Kidney epithelial cell (primary cell): ENCODE data around the gene LRFN4. TPM values are rescaled to one million over a fixed set of nuclear protein-coding genes. Genes with fewer than 3 reads are reported as not detected.

Experiments used
- DNase-seq: peaks from one replicate; pipeline ENCODE4 v3.0.0-alpha.2; 2010; ENCODE audit warnings: low read depth
- H3K27me3 ChIP-seq: 2 replicates; pipeline ENCODE4 v1.6.0; 2011; ENCODE audit warnings: low read length; ENCODE audit not compliant: control insufficient read depth, insufficient read depth
- H3K36me3 ChIP-seq: 2 replicates; pipeline ENCODE4 v1.5.1; 2011; ENCODE audit warnings: low read length; ENCODE audit not compliant: control insufficient read depth, insufficient read depth
- H3K4me3 ChIP-seq: 2 replicates; pipeline ENCODE4 v1.5.1; 2011; ENCODE audit warnings: low read depth, mild to moderate bottlenecking, control low read depth, low read length
- CTCF ChIP-seq: IDR thresholded peaks from 2 replicates; pipeline ENCODE4 v1.5.1; 2011; ENCODE audit warnings: mild to moderate bottlenecking, moderate library complexity, low read length, control low read depth, inconsistent platforms; ENCODE audit not compliant: insufficient read depth, poor library complexity, severe bottlenecking
- total RNA-seq: library from RNA; depleted of rRNA; stranded (reverse); fragments of >200 nt; gene quantifications from 2 replicates; pipeline ENCODE4 v1.2.3, GENCODE V29; 2015

The LRFN4 gene
- total RNA-seq, 1 donor from 2014 or later, result 53.5 TPM

GRCh38 chr11:66869567-66869870 lies 12.7 kb downstream of the LRFN4 start:
- no peak for DNase-seq
- Histone ChIP-seq H3K4me3 (no peak overlapping the region), H3K27me3 (no peaks in the 10 kb centered on the region), H3K36me3 (no peaks in the 10 kb centered on the region)
- no peak for TF ChIP-seq CTCF

GRCh38 chr11:66870131-66870530 lies 13.3 kb downstream of the LRFN4 start:
- no peak for TF ChIP-seq CTCF
- DNase-seq, result no peak
- H3K27me3 ChIP-seq, result no peaks in the 10 kb centered on the region
- no peak overlapping the region for H3K4me3 ChIP-seq
- H3K36me3 ChIP-seq, result no peaks in the 10 kb centered on the region

GRCh38 chr11:66870616-66871520 lies 14.0 kb downstream of the LRFN4 start:
- peaks cover 3% of the 10 kb centered on the region for H3K27me3 ChIP-seq
- no peak for TF ChIP-seq CTCF
- H3K36me3 ChIP-seq, result no peaks in the 10 kb centered on the region
- no peak overlapping the region for H3K4me3 ChIP-seq
- no peak for DNase-seq

- DNase-seq, result no peak
- Histone ChIP-seq H3K27me3 (peaks cover 6% of the 10 kb centered on the region), H3K4me3 (no peak overlapping the region), H3K36me3 (no peaks in the 10 kb centered on the region)
- no peak for TF ChIP-seq CTCF
Observed at GRCh38 chr11:66871521-66871901, 14.6 kb downstream of the LRFN4 start.

DNA sequence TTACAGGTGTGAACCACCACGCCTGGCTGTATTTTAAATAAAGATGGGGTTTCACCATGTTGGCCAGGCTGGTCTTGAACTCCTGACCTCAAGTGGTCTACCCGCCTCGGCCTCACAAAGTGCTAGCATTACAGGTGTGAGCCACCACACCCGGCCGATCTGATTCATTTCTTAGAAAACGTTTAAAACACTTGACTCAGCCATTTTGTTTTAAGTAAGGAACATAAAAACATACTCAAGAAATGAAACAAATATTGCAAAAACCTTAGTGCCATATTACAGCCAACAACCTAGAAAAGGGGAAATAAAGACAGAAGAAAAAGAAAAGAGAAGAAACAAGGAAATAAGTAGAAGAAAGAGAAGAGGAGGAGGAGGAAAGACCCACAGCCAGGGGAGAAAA lies 17.4 kb downstream of the LRFN4 start:
- Histone ChIP-seq H3K36me3 (no peaks in the 10 kb centered on the region), H3K27me3 (peaks cover 7% of the 10 kb centered on the region), H3K4me3 (no peak overlapping the region)
- no peak for TF ChIP-seq CTCF
- no peak for DNase-seq

- Histone ChIP-seq H3K27me3 (peaks cover 7% of the 10 kb centered on the region), H3K36me3 (no peaks in the 10 kb centered on the region), H3K4me3 (no peak overlapping the region)
- DNase-seq, result no peak
- TF ChIP-seq CTCF, result no peak
Observed at GRCh38 chr11:66875378-66875777, 18.5 kb downstream of the LRFN4 start.
